ENCODE results near the gene OR52E1. TPM values are rescaled to one million over a fixed set of nuclear protein-coding genes. Genes with fewer than 3 reads are reported as not detected.

The OR52E1 gene
- total RNA-seq = not detected in 2 replicates

GRCh38 chr11:5069272-5069671, at the start of gene OR52E1:
Gene OR52E1 (plus strand): TSS chr11:5069572.

GRCh38 chr11:5046226-5046625, 23.1 kb upstream of the OR52E1 start, which contains the start of gene OR52J3:
Gene OR52J3 (plus strand): TSS chr11:5046526. CDS start chr11:5046526, 0 bp downstream.

DNA sequence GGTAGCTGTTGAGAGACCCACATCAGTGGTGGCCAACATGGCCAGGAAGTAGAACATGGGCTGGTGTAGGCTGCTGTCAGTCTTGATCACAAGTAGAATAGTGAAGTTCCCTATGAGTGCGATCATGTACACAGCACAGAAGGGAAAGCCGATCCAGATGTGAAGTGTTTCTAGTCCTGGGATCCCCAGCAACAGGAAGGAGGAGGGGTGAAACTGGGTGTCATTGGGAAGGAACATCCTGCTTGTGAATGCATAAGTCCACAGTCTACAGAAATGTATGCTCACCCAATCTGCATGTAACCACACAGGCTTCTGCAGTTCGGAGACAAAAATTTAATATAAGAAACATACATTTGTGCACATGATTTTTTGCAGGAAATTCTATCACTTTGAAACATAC, 10.0 kb upstream of the OR52E1 start, which contains the start of gene OR52E2:
OR52E2 (minus strand) TSS at position 237 of the 400 bp plus-strand sequence; CDS start at position 237, 0 bp downstream.

Other genes starting within 250 kb of the OR52E1 start
- gene OR51F2, start 248.3 kb upstream of the OR52E1 start, total RNA-seq = not detected in 2 replicates
- not detected in 2 replicates for gene OR51S1, start 220.4 kb upstream of the OR52E1 start, total RNA-seq
- not detected in 2 replicates for gene OR51T1, start 187.7 kb upstream of the OR52E1 start, total RNA-seq
- gene OR51A7, start 165.8 kb upstream of the OR52E1 start, total RNA-seq = not detected in 2 replicates
- not detected in 2 replicates for gene OR51G2, start 150.2 kb upstream of the OR52E1 start, total RNA-seq
- not detected in 2 replicates for gene OR51G1, start 145.2 kb upstream of the OR52E1 start, total RNA-seq
- gene OR51A4, start 122.0 kb upstream of the OR52E1 start, total RNA-seq = not detected in 2 replicates
- not detected in 2 replicates for gene OR51A2, start 113.9 kb upstream of the OR52E1 start, total RNA-seq
- gene OR51L1, start 74.7 kb upstream of the OR52E1 start, total RNA-seq = not detected in 2 replicates
- gene OR52J3, start 23.0 kb upstream of the OR52E1 start, total RNA-seq = not detected in 2 replicates
- not detected in 2 replicates for gene OR52E2, start 9.9 kb upstream of the OR52E1 start, total RNA-seq
- not detected in 2 replicates for gene OR52A5, start 68.8 kb downstream of the OR52E1 start, total RNA-seq
- not detected in 2 replicates for gene OR52A1, start 85.2 kb downstream of the OR52E1 start, total RNA-seq
- not detected in 2 replicates for gene OR51V1, start 131.1 kb downstream of the OR52E1 start, total RNA-seq
- gene HBB, start 157.5 kb downstream of the OR52E1 start, total RNA-seq = not detected in 2 replicates
- gene HBD, start 164.9 kb downstream of the OR52E1 start, total RNA-seq = not detected in 2 replicates
- not detected in 2 replicates for gene HBG1, start 180.3 kb downstream of the OR52E1 start, total RNA-seq
- not detected in 2 replicates for gene HBG2, start 185.2 kb downstream of the OR52E1 start, total RNA-seq
- not detected in 2 replicates for gene HBE1, start 200.4 kb downstream of the OR52E1 start, total RNA-seq
- gene OR51B4, start 232.4 kb downstream of the OR52E1 start, total RNA-seq = not detected in 2 replicates